ENCODE data around the gene MYO1C.
"Not testable (repeated sequence)": the region's sequence is repeated elsewhere in the genome, so short reads cannot be mapped to it uniquely, and the experiment has no call there.

DNA sequence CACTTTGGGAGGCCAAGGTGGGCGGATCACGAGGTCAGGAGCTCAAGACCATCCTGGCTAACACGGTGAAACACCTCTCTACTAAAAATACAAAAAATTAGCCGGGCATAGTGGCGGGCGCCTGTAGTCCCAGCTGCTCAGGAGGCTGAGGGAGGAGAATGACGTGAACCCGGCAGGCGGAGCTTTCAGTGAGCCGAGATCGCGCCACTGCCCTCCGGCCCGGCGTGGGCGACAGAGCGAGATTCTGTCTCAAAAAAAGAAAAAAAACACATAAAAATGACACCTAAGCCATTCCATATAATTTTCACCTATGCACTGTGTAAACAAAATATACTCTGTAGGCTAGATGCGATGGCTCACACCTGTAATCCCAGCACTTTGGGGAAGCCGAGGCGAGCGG is 42.2 kb downstream of the MYO1C start:
- not testable (repeated sequence) for TF ChIP-seq POLR2AphosphoS5 (IDR thresholded peaks at IDR 0.05; ENCODE audit: low read depth, low read length); REST (IDR thresholded peaks at IDR 0.05; ENCODE audit: insufficient read depth in 1 of 2, low read depth in 2 of 2, low read length in 1 of 2)
- TF ChIP-seq, protein P1, sequence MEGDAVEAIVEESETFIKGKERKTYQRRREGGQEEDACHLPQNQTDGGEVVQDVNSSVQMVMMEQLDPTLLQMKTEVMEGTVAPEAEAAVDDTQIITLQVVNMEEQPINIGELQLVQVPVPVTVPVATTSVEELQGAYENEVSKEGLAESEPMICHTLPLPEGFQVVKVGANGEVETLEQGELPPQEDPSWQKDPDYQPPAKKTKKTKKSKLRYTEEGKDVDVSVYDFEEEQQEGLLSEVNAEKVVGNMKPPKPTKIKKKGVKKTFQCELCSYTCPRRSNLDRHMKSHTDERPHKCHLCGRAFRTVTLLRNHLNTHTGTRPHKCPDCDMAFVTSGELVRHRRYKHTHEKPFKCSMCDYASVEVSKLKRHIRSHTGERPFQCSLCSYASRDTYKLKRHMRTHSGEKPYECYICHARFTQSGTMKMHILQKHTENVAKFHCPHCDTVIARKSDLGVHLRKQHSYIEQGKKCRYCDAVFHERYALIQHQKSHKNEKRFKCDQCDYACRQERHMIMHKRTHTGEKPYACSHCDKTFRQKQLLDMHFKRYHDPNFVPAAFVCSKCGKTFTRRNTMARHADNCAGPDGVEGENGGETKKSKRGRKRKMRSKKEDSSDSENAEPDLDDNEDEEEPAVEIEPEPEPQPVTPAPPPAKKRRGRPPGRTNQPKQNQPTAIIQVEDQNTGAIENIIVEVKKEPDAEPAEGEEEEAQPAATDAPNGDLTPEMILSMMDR (IDR thresholded peaks at IDR 0.05): not testable (repeated sequence)
